Omental fat pad (tissue), 4 donors: ENCODE data around the gene ADGRD1. TPM values are rescaled to one million over a fixed set of nuclear protein-coding genes. Genes with fewer than 3 reads are reported as not detected.
"Not testable (repeated sequence)": the region's sequence is repeated elsewhere in the genome, so short reads cannot be mapped to it uniquely, and the experiment has no call there.

ENCODE experiments used
- ATAC-seq: fragments of 150-250 bp; one replicate; pipeline ENCODE4 v1.9.1; 2016; ENCODE audit warnings: mild to moderate bottlenecking, moderate library complexity; ENCODE audit not compliant: low FRiP score
- DNase-seq: peaks from one replicate; pipeline ENCODE4 v3.0.0-alpha.2; 2019; ENCODE audit warnings: low spot score
- total RNA-seq, 4 donors: library from RNA; depleted of rRNA; stranded (reverse); fragments of >200 nt; gene quantifications; one replicate each; pipeline ENCODE4 v1.1.0, GENCODE V29; 2016
- TF ChIP-seq, protein P1 (sequence below), 3 donors: fragments of 450-650 bp; IDR thresholded peaks; one replicate each; pipeline ENCODE4 v1.5.1; 2016 to 2017; ENCODE audit warnings: antibody characterized with exemption in 3 of 3, mild to moderate bottlenecking in 3 of 3, moderate library complexity in 2 of 3

Gene ADGRD1
- total RNA-seq: 10 to 100 TPM; 34.3 to 98.6 (median 52.4) TPM

DNA sequence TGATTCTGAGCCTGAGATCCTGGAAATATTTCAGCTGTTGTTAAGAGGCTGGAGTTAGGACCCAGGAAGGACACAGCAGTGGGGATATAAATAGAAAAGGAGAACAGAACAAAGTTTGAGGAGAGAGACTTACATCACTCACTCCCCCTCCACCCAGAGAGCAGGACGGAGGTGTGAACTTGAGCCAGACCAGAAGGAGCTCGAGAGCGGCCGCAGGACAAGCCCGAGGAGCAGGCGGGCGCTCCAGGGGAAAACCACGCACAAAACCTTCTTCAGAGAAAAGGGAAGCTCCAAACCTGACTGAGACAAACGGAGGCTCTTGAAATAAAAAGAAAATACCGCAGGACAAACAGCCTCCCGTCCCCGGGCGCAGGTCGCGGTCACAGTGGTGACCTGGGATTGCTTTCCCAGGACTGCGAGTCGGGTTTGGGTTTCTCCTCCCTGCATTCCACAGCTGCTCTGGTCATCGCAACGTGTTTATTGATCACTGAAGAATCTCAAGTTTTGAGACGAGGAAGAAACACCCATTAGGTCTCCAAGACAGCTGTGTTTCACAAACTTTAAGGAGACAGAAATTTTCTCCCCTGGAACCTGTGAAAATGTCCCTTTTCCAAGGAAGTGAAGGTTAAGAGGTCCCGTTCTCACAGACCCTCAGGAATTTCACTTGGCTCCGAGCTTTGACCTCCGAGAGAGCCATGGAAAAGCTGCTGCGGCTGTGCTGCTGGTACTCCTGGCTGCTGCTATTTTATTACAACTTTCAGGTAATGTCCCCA, at the start of gene ADGRD1:
Gene ADGRD1, plus strand, starts transcription at position 137 of the 773 bp plus-strand sequence. Its CDS starts 559 bp downstream, at position 696.
- DNase-seq: no peak
- peak; percentile 40 for ATAC-seq
- TF ChIP-seq, protein P1, sequence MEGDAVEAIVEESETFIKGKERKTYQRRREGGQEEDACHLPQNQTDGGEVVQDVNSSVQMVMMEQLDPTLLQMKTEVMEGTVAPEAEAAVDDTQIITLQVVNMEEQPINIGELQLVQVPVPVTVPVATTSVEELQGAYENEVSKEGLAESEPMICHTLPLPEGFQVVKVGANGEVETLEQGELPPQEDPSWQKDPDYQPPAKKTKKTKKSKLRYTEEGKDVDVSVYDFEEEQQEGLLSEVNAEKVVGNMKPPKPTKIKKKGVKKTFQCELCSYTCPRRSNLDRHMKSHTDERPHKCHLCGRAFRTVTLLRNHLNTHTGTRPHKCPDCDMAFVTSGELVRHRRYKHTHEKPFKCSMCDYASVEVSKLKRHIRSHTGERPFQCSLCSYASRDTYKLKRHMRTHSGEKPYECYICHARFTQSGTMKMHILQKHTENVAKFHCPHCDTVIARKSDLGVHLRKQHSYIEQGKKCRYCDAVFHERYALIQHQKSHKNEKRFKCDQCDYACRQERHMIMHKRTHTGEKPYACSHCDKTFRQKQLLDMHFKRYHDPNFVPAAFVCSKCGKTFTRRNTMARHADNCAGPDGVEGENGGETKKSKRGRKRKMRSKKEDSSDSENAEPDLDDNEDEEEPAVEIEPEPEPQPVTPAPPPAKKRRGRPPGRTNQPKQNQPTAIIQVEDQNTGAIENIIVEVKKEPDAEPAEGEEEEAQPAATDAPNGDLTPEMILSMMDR (IDR thresholded peaks at IDR 0.05): no peak

DNA sequence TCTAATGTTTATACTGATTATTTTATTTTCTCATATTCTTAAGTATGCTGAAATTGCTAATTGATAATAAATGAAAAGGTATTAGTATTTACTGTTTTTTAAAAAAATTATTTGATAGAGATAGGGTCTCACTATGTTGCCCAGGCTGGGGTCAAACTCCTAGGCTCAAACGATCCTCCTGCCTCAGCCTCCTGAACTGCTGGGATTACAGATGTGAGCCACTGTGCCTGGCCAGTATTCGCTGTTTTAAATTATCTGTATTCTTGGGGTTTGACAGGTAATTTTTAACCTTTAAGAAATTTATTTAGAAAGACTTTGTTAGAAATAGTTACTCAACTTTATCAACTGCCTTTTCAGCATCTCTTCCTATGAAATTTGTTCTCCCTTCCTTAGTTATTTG, 49.6 kb upstream of the ADGRD1 start:
- no peak for ATAC-seq
- no peak for DNase-seq
- TF ChIP-seq, protein P1 (IDR thresholded peaks at IDR 0.05): no peak

DNA sequence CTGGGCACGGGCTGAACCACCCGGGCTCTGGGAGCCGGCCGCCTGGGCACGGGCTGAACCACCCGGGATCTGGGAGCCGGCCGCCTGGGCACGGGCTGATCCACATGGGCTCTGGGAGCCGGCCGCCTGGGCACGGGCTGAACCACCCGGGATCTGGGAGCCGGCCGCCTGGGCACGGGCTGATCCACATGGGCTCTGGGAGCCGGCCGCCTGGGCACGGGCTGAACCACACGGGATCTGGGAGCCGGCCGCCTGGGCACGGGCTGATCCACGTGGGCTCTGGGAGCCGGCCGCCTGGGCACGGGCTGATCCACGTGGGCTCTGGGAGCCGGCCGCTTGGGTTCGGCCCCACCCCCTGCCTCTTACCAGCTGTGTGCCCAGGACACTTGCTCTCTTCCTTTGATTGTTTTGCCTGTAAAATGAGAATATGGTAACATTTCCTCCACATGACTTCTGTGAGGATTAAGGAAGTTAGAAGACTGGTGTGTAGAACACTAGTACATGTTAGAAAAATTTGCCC, 48.7 kb upstream of the ADGRD1 start:
- not testable (repeated sequence) for ATAC-seq, DNase-seq

DNA sequence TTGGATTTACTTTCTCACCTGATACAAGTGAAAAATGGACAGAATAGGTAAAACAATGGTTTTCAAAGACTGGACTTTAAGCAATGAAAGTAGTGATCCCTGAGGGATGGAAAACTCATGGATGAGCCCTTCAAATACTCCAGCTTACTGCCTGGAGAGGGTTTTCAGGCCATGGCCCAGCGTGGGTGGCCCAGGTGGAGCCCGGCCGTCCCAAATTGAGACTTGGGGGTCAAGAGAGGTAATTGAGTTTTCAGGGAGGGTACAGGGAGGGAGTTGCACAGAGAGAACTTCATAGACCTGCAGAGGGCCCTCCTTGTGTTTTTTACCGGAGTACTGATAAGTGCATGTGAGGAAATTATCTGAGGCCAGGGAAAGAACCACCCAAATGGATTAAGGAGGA, 44.6 kb upstream of the ADGRD1 start:
- TF ChIP-seq, protein P1 (IDR thresholded peaks at IDR 0.05): no peak
- no peak for ATAC-seq
- no peak for DNase-seq

DNA sequence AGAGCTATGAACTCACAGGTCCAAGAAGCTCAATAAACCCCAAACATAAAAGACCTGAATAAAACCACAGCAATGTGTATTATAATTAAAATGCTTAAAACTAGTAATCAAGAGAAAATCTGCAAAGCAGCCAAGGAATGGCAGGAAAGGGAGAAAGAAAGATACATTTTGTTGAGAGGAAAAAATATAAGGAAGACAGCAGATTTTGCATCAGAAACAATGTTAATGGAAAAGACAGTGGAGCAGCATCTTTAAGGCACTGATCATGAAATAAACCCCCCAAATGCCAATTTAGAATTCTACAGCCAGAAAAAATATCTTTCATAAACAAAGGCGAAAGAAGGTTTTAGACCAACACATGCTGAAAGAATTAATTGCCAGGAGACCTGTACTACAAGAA, 42.5 kb upstream of the ADGRD1 start:
- TF ChIP-seq, protein P1 (IDR thresholded peaks at IDR 0.05): no peak
- DNase-seq: no peak
- ATAC-seq: no peak

DNA sequence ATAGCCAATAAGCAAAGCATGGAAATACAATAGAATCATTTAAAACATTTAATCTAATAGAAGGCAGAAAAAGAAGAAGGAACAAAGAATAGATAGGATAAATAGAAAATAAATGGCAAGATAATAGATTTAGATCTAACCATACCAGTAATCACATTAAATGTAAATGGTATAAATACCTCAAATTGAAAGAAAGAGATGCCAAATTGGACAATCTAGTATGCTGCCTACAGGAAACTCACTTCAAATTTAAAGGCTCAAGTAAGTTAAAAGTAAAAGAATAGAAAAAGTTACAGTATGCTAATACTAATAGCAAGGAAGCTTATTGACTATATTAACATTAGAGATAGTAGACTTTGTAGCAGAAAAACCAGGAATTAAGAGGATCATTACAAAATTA, 41.8 kb upstream of the ADGRD1 start:
- DNase-seq (no peak), ATAC-seq (no peak)
- TF ChIP-seq, protein P1 (IDR thresholded peaks at IDR 0.05): no peak

DNA sequence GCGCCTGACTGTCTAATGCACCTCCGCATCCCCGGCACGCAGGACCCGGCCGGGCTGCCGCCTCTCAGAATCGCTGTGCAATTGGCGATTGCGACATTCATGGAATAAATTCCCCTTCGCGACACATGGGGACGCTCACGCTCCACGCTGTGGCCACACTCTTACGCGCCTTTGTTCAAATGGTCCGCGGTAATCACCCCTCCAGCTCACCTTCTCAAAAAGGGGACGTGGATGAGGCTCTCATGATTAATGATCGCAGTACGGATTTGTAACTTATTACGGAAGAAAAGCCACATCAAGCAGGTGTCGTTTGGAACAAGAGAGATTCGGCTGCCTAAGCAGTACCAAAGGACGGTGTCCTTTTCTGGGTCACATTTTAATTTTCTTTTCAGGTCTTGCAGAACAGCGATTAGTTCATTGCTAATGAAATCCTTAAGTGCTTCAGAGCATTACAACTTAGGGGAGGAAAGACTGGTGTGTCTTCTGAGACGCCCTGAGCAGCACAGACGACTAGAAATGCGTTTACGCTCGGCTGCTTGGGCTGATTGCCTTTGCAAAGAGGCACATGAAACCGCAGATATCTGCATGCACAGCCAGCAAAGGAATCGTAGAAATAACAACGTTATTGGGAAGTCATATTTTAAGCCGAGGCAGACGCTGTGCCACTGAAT, 37.3 kb upstream of the ADGRD1 start:
- ATAC-seq (peak; percentile 48), DNase-seq (no peak)
- TF ChIP-seq, protein P1 (IDR thresholded peaks at IDR 0.05): peak in 1 of 3 donors; percentile 85
